H1 (cell line): ENCODE measurements around the gene STT3A. TPM values are rescaled to one million over a fixed set of nuclear protein-coding genes. Genes with fewer than 3 reads are reported as not detected.

Experiments
- BACH1 ChIP-seq: IDR thresholded peaks from 2 replicates; pipeline ENCODE4 v1.6.1; 2012; ENCODE audit warnings: low read length, improper control_type of control experiment
- CBX5 ChIP-seq: fragments of 300-800, 300-1000 bp; sonication (generic); IDR thresholded peaks from 2 replicates; pipeline ENCODE4 v1.7.1; 2016; ENCODE audit warnings: antibody characterized with exemption, low read length, low read depth
- CHD1 ChIP-seq: IDR thresholded peaks from 2 replicates; pipeline ENCODE4 v1.6.1; 2012; ENCODE audit warnings: low read depth, low read length, improper control_type of control experiment
- CREB1 ChIP-seq: IDR thresholded peaks from 2 replicates; pipeline ENCODE4 v1.6.1; 2012; ENCODE audit warnings: inconsistent platforms
- EP300 ChIP-seq, 2 experiments: IDR thresholded peaks; 1 replicate in 1 of 2; 2 replicates in 1 of 2; pipeline ENCODE4 v1.6.1; 2011 to 2012; ENCODE audit warnings: low read depth in 2 of 2, low read length in 2 of 2, mild to moderate bottlenecking in 2 of 2, borderline replicate concordance in 1 of 2, inconsistent platforms in 1 of 2, moderate library complexity in 1 of 2
- FOSL1 ChIP-seq: IDR thresholded peaks from 2 replicates; pipeline ENCODE4 v1.6.1; 2011; ENCODE audit warnings: mild to moderate bottlenecking, low read depth, low read length, moderate library complexity; ENCODE audit not compliant: insufficient read depth
- GABPA ChIP-seq: IDR thresholded peaks from 2 replicates; pipeline ENCODE4 v1.6.1; 2011; ENCODE audit warnings: mild to moderate bottlenecking, low read length, moderate library complexity, borderline replicate concordance; ENCODE audit not compliant: insufficient read depth
- GTF2F1 ChIP-seq: IDR thresholded peaks from 2 replicates; pipeline ENCODE4 v1.6.1; 2012; ENCODE audit warnings: low read depth, low read length, improper control_type of control experiment, borderline replicate concordance
- HDAC2 ChIP-seq, 2 experiments: fragments of 300-600 bp in 1 of 2; sonication (generic) in 1 of 2; IDR thresholded peaks; 2 replicates each; pipeline ENCODE4 v1.6.1; 2011 to 2012; ENCODE audit warnings: low read depth in 2 of 2, low read length in 2 of 2, mild to moderate bottlenecking in 2 of 2, moderate library complexity in 2 of 2, borderline replicate concordance in 1 of 2, inconsistent platforms in 1 of 2
- JUN ChIP-seq: IDR thresholded peaks from 2 replicates; pipeline ENCODE4 v1.6.1; 2011; ENCODE audit warnings: low read depth, mild to moderate bottlenecking, improper control_type of control experiment, low read length
- MAX ChIP-seq: IDR thresholded peaks from 2 replicates; pipeline ENCODE4 v1.6.1; 2012; ENCODE audit warnings: inconsistent platforms
- PHF8 ChIP-seq: fragments of 200-600 bp; sonication (generic); conservative IDR thresholded peaks from 2 replicates; pipeline ENCODE4 v1.7.1; 2012; ENCODE audit warnings: low read depth, mild to moderate bottlenecking, inconsistent platforms, low read length, moderate library complexity
- POLR2A ChIP-seq, 2 experiments: IDR thresholded peaks; 1 replicate in 1 of 2; 2 replicates in 1 of 2; pipeline ENCODE4 v1.6.1; 2011; ENCODE audit warnings: low read depth in 2 of 2, low read length in 2 of 2, mild to moderate bottlenecking in 2 of 2; ENCODE audit errors: control extremely low read depth in 1 of 2
- POLR2AphosphoS5 ChIP-seq: IDR thresholded peaks from 2 replicates; pipeline ENCODE4 v1.6.1; 2011; ENCODE audit warnings: low read depth, low read length
- RBBP5 ChIP-seq: IDR thresholded peaks from 2 replicates; pipeline ENCODE4 v1.7.1; 2012; ENCODE audit warnings: low read depth, mild to moderate bottlenecking, inconsistent platforms, low read length, moderate library complexity, borderline replicate concordance
- RFX5 ChIP-seq: IDR thresholded peaks from 2 replicates; pipeline ENCODE4 v1.6.1; 2011; ENCODE audit warnings: low read depth, low read length, improper control_type of control experiment, borderline replicate concordance
- SIRT6 ChIP-seq: IDR thresholded peaks from one replicate; pipeline ENCODE4 v1.7.1; 2012; ENCODE audit warnings: low read length, inconsistent platforms
- SP2 ChIP-seq: IDR thresholded peaks from 2 replicates; pipeline ENCODE4 v1.6.1; 2012; ENCODE audit warnings: mild to moderate bottlenecking, low read length, inconsistent platforms
- SP4 ChIP-seq: IDR thresholded peaks from 2 replicates; pipeline ENCODE4 v1.6.1; 2012; ENCODE audit warnings: low read length, inconsistent platforms
- SUZ12 ChIP-seq: fragments of 200-600 bp; sonication (generic); IDR thresholded peaks from 2 replicates; pipeline ENCODE4 v1.6.1; 2012; ENCODE audit warnings: mild to moderate bottlenecking, inconsistent platforms, low read length, moderate library complexity, mixed read lengths
- TCF12 ChIP-seq: IDR thresholded peaks from 2 replicates; pipeline ENCODE4 v1.6.1; 2011; ENCODE audit warnings: low read depth, mild to moderate bottlenecking, low read length
- YY1 ChIP-seq: IDR thresholded peaks from 2 replicates; pipeline ENCODE4 v1.6.1; 2011; ENCODE audit warnings: low read depth, mild to moderate bottlenecking, low read length
- ZNF274 ChIP-seq: IDR thresholded peaks from 2 replicates; pipeline ENCODE4 v1.7.0; 2012; ENCODE audit warnings: low read length, borderline replicate concordance; ENCODE audit errors: extremely low read depth
- polyA plus RNA-seq, 7 experiments: library from polyadenylated mRNA; depleted of rRNA in 3 of 7; stranded (reverse) in 5 of 7; unstranded in 2 of 7; fragments of >200 nt in 5 of 7; fragments of 200-250 nt in 2 of 7; gene quantifications; 1 replicate in 5 of 7; 2 replicates in 1 of 7; 4 replicates in 1 of 7; pipeline versions ENCODE4 v1.2.1 to v1.2.3, GENCODE V29; 2011 to 2013; ENCODE audit warnings: missing spikeins in 2 of 7, mixed read lengths in 2 of 7
- total RNA-seq: library from RNA; stranded (reverse); fragmentation: NEBNext Ultra II Directional; extraction: Animal tissue kit (Norgen Biotek cat#: 25700); gene quantifications from 2 replicates; pipeline ENCODE4 v1.2.1, GENCODE V29; 2021
- TF ChIP-seq, protein P1 (sequence below): IDR thresholded peaks from 2 replicates; pipeline ENCODE4 v1.6.1; 2011; ENCODE audit warnings: low read length, improper control_type of control experiment

Gene STT3A
- total and polyA plus RNA-seq, 2 of the 8 experiments (the other 6 are each of a cell fraction or from before 2014, with no cell fraction given), result 173 to 211 TPM

DNA sequence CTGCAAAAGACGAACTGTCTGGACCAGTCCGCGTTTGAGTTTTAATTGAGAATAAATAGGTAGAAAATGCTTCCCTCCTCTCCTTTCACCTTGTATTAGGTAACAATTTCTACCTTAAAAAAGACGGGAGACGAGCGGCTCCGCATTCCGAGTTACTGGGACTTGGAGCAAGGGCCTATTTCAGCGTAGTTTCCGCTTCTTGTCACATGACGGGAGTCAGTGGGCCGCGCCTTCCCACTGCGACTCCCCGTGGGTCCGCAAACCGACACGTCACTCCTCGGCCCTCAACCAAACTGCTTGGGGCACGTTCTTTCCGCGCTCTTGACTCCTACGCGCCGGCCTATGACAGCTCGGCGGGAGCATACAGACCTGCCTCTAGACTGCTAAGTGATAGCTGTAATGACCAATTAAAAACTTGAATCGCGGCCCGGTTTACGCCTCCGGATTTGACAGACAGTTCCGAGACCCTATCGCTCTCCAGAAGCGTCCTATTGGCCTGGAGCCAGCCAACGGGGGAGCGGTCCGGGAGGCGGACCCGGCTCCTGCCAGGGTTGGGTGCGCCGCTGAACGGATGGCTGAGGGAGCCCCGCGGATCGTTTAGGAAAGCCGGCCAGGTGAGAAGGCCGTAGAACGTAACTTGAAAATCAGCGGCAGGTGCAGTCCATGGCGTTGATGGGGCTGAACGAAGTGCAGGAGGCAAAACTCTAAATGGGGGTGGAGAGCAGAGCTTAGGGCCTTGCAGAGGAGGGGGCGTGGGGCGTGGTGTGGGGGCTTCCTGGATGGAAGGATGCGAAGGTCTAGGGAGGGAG lies at the start of gene STT3A (continued):
- TF ChIP-seq CBX5 (no peak), TCF12 (no peak), GABPA (no peak), MAX (peak; percentile 87), POLR2A (IDR thresholded peaks at IDR 0.05; ENCODE audit: control extremely low read depth in 1 of 2, low read depth in 2 of 2, low read length in 2 of 2) (peak in 1 of 2 experiments; percentile 77; a peak in 2 of 3 replicates), HDAC2 (IDR thresholded peaks at IDR 0.05; ENCODE audit: borderline replicate concordance in 1 of 2, low read depth in 2 of 2, low read length in 2 of 2) (peak; percentile 75 to 85; a peak in 2 of 4 replicates), SP2 (peak; percentile 96), JUN (no peak), CHD1 (no peak), FOSL1 (no peak), RFX5 (no peak), ZNF274 (no peak), YY1 (no peak), POLR2AphosphoS5 (peak; percentile 5), GTF2F1 (no peak), EP300 (IDR thresholded peaks at IDR 0.05; ENCODE audit: borderline replicate concordance in 1 of 2, low read depth in 2 of 2, low read length in 2 of 2) (no peak), PHF8 (peak; percentile 65), CREB1 (peak; percentile 93), SIRT6 (no peak), BACH1 (peak; percentile 93), SP4 (no peak), RBBP5 (peak; percentile 29; the same call in 1 of the 2 replicates), SUZ12 (peak; percentile 13; the same call in 1 of the 2 replicates)
- TF ChIP-seq, protein P1, sequence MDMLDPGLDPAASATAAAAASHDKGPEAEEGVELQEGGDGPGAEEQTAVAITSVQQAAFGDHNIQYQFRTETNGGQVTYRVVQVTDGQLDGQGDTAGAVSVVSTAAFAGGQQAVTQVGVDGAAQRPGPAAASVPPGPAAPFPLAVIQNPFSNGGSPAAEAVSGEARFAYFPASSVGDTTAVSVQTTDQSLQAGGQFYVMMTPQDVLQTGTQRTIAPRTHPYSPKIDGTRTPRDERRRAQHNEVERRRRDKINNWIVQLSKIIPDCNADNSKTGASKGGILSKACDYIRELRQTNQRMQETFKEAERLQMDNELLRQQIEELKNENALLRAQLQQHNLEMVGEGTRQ, result peak; percentile 84
